A673 (cell line): ENCODE results near the gene GRIK1. TPM values are rescaled to one million over a fixed set of nuclear protein-coding genes. Genes with fewer than 3 reads are reported as not detected.

Experiments
- BruUV-seq: library from RNA; stranded (reverse); fragments of 400-500 nt; replicated peaks from 2 replicates; lab custom pipeline; 2021; lab: Mats Ljungman, UMichigan
- CTCF ChIA-PET: fragments of 300-600 bp; sonication (Branson Sonifier 250); formaldehyde crosslinking; loops from one replicate; lab custom pipeline; 2022; ENCODE audit warnings: antibody characterized with exemption; lab: Charles Lee
- POLR2A ChIA-PET: fragments of 300-600 bp; sonication (Branson Sonifier 250); formaldehyde crosslinking; loops from one replicate; lab custom pipeline; 2022; ENCODE audit warnings: antibody characterized with exemption; ENCODE audit not compliant: low non-redundant PET; lab: Charles Lee
- DNase-seq: peaks from one replicate; pipeline ENCODE4 v3.0.0-alpha.2; 2015; ENCODE audit warnings: low spot score
- H3K27ac ChIP-seq: fragments of 200-600 bp; sonication (generic); 2 replicates; pipeline ENCODE4 v1.5.1; 2016; ENCODE audit warnings: mixed run types, low read depth, mild to moderate bottlenecking, mixed read lengths, antibody characterized with exemption, low read length; ENCODE audit not compliant: poor library complexity, severe bottlenecking
- H3K27me3 ChIP-seq: fragments of 200-600 bp; sonication (generic); replicated peaks from 2 replicates; pipeline ENCODE4 v1.6.1; 2017; ENCODE audit warnings: mixed run types, low read depth, mild to moderate bottlenecking, mixed read lengths, antibody characterized with exemption, low read length; ENCODE audit not compliant: insufficient read depth, poor library complexity
- H3K36me3 ChIP-seq: fragments of 200-600 bp; sonication (generic); 2 replicates; pipeline ENCODE4 v1.6.1; 2016; ENCODE audit warnings: mixed run types, mild to moderate bottlenecking, mixed read lengths, antibody characterized with exemption, low read length; ENCODE audit not compliant: insufficient read depth, poor library complexity, severe bottlenecking
- H3K4me1 ChIP-seq: fragments of 200-600 bp; sonication (generic); 2 replicates; pipeline ENCODE4 v1.6.1; 2017; ENCODE audit warnings: mixed run types, mild to moderate bottlenecking, mixed read lengths, antibody characterized with exemption, low read length; ENCODE audit not compliant: insufficient read depth, poor library complexity, severe bottlenecking
- H3K4me3 ChIP-seq: fragments of 200-600 bp; sonication (generic); 2 replicates; pipeline ENCODE4 v1.5.1; 2016; ENCODE audit warnings: low read depth, mixed run types, mild to moderate bottlenecking, mixed read lengths, low read length; ENCODE audit not compliant: poor library complexity, severe bottlenecking
- H3K9me3 ChIP-seq: fragments of 200-600 bp; sonication (generic); 2 replicates; pipeline ENCODE4 v1.6.1; 2016; ENCODE audit warnings: mixed run types, low read depth, mild to moderate bottlenecking, mixed read lengths, antibody characterized with exemption, low read length; ENCODE audit not compliant: poor library complexity, severe bottlenecking
- CTCF ChIP-seq: fragments of 300-800, 200-600 bp; sonication (generic); conservative IDR thresholded peaks from 2 replicates; pipeline ENCODE4 v1.5.1; 2017; ENCODE audit warnings: low read depth, mild to moderate bottlenecking, antibody characterized with exemption, low read length, moderate library complexity, mixed read lengths
- EZH2 ChIP-seq: fragments of 200-600 bp; sonication (generic); IDR thresholded peaks from 2 replicates; pipeline ENCODE4 v1.6.1; 2017; ENCODE audit warnings: borderline replicate concordance, low read depth, mild to moderate bottlenecking, mixed read lengths, antibody characterized with exemption, low read length; ENCODE audit not compliant: poor library complexity, severe bottlenecking
- intact Hi-C: fragments of 100-400 bp; cut with micrococcal nuclease; formaldehyde crosslinking; loops from one replicate; pipeline ENCODE4 v1.10.0; 2022; ENCODE audit not compliant: unreplicated experiment
- total RNA-seq: library from RNA; stranded (reverse); gene quantifications from 2 replicates; pipeline ENCODE4 v1.2.3, GENCODE V29; 2021

The GRIK1 gene
- total RNA-seq, 1 experiment from 2014 or later: 0.67 TPM

GRCh38 chr21:29661672-29662442 lies 277.9 kb downstream of the GRIK1 start:
- Histone ChIP-seq H3K36me3 (no peaks in the 10 kb centered on the region), H3K27me3 (no peaks in the 10 kb centered on the region), H3K4me3 (no peak overlapping the region), H3K9me3 (no peaks in the 10 kb centered on the region), H3K27ac (no peak overlapping the region), H3K4me1 (peaks cover 8% of the 10 kb centered on the region)
- intact Hi-C loops: no loop called here
- POLR2A ChIA-PET: interaction anchor here (0.5 kb wide), 1 partner anchor 348 kb away, joined by 4 read pairs; no protein-coding TSS in a partner anchor
- BruUV-seq: no TSS peak
- CTCF ChIA-PET: no interaction called here
- DNase-seq: no peak
- TF ChIP-seq CTCF (no peak), EZH2 (no peak)

GRCh38 chr21:29660047-29660720 lies 279.6 kb downstream of the GRIK1 start:
- no peak for TF ChIP-seq CTCF
- no peak for TF ChIP-seq EZH2
- Histone ChIP-seq H3K27ac (no peak overlapping the region), H3K27me3 (no peaks in the 10 kb centered on the region), H3K4me3 (no peak overlapping the region), H3K4me1 (peaks cover 13% of the 10 kb centered on the region), H3K9me3 (no peaks in the 10 kb centered on the region), H3K36me3 (no peaks in the 10 kb centered on the region)
- CTCF ChIA-PET: no interaction called here
- no TSS peak for BruUV-seq
- DNase-seq: no peak
- intact Hi-C loops: no loop called here
- POLR2A ChIA-PET: no interaction called here

- no peaks in the 10 kb centered on the region for H3K36me3 ChIP-seq
- TF ChIP-seq CTCF (no peak), EZH2 (no peak)
- no peak overlapping the region for H3K4me3 ChIP-seq
- no peak overlapping the region for H3K27ac ChIP-seq
- intact Hi-C loops: no loop called here
- peaks cover 13% of the 10 kb centered on the region for H3K4me1 ChIP-seq
- DNase-seq: no peak
- ChIA-PET CTCF (no interaction called here), POLR2A (no interaction called here)
- BruUV-seq: no TSS peak
- H3K9me3 ChIP-seq: no peaks in the 10 kb centered on the region
- no peaks in the 10 kb centered on the region for H3K27me3 ChIP-seq
These were observed 280.9 kb downstream of the GRIK1 start for GRCh38 chr21:29658934-29659203.
